Kidney epithelial cell (primary cell): ENCODE results near the gene SLC25A43. TPM values are rescaled to one million over a fixed set of nuclear protein-coding genes. Genes with fewer than 3 reads are reported as not detected.

ENCODE experiments used
- DNase-seq: peaks from one replicate; pipeline ENCODE4 v3.0.0-alpha.2; 2010; ENCODE audit warnings: low read depth
- H3K27me3 ChIP-seq: 2 replicates; pipeline ENCODE4 v1.6.0; 2011; ENCODE audit warnings: low read length; ENCODE audit not compliant: control insufficient read depth, insufficient read depth
- H3K36me3 ChIP-seq: 2 replicates; pipeline ENCODE4 v1.5.1; 2011; ENCODE audit warnings: low read length; ENCODE audit not compliant: control insufficient read depth, insufficient read depth
- H3K4me3 ChIP-seq: 2 replicates; pipeline ENCODE4 v1.5.1; 2011; ENCODE audit warnings: low read depth, mild to moderate bottlenecking, control low read depth, low read length
- total RNA-seq: library from RNA; depleted of rRNA; stranded (reverse); fragments of >200 nt; gene quantifications from 2 replicates; pipeline ENCODE4 v1.2.3, GENCODE V29; 2015
- TF ChIP-seq, protein P1 (sequence below): IDR thresholded peaks from 2 replicates; pipeline ENCODE4 v1.5.1; 2011; ENCODE audit warnings: mild to moderate bottlenecking, moderate library complexity, low read length, control low read depth, inconsistent platforms; ENCODE audit not compliant: insufficient read depth, poor library complexity, severe bottlenecking

SLC25A43 gene
- total RNA-seq, 1 donor from 2014 or later = 9.8 TPM

DNA sequence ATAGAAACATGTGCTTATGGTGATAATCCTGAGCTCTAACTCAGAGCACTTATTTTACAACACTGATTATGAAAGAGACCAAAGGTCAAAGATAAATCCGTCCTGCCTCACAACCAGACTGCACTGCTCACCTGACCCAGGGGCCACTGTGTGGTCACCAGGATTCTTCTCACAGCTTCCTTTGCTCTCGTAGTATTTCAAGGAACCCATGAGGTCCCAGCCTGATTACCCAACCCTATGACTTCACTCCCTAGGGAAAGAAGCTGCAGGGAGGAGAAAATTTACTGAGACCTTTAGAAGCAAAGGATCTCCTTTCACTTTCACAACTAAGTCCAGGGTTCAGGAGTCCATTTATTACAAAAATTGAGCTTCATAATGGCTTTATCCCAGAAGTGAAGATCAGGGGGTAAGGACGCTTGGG, 78.7 kb downstream of the SLC25A43 start:
- peak; percentile 16 for DNase-seq
- TF ChIP-seq, protein P1, sequence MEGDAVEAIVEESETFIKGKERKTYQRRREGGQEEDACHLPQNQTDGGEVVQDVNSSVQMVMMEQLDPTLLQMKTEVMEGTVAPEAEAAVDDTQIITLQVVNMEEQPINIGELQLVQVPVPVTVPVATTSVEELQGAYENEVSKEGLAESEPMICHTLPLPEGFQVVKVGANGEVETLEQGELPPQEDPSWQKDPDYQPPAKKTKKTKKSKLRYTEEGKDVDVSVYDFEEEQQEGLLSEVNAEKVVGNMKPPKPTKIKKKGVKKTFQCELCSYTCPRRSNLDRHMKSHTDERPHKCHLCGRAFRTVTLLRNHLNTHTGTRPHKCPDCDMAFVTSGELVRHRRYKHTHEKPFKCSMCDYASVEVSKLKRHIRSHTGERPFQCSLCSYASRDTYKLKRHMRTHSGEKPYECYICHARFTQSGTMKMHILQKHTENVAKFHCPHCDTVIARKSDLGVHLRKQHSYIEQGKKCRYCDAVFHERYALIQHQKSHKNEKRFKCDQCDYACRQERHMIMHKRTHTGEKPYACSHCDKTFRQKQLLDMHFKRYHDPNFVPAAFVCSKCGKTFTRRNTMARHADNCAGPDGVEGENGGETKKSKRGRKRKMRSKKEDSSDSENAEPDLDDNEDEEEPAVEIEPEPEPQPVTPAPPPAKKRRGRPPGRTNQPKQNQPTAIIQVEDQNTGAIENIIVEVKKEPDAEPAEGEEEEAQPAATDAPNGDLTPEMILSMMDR = no peak
- H3K27me3 ChIP-seq = no peaks in the 10 kb centered on the region
- no peaks in the 10 kb centered on the region for H3K36me3 ChIP-seq
- H3K4me3 ChIP-seq = no peak overlapping the region

DNA sequence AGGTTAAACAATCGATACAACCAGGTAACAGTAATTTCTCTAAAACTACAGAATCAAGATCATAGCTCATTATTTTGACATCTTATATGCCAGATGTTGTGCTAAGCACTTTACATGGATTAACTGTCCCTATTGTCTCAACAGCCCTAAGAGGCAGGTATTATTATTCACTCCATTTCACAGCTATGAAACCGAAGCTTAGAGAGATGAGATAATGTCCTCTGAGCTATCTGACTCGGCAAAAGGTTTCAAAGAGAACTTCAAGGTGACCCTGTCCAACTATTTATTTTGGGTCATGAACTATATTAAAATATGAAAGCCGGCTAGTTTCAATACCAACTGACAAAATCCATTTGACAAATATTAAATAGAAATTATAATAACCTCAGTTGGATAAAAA, 79.4 kb downstream of the SLC25A43 start:
- Histone ChIP-seq H3K36me3 (no peaks in the 10 kb centered on the region), H3K4me3 (no peak overlapping the region), H3K27me3 (no peaks in the 10 kb centered on the region)
- TF ChIP-seq, protein P1 = no peak
- DNase-seq = no peak

DNA sequence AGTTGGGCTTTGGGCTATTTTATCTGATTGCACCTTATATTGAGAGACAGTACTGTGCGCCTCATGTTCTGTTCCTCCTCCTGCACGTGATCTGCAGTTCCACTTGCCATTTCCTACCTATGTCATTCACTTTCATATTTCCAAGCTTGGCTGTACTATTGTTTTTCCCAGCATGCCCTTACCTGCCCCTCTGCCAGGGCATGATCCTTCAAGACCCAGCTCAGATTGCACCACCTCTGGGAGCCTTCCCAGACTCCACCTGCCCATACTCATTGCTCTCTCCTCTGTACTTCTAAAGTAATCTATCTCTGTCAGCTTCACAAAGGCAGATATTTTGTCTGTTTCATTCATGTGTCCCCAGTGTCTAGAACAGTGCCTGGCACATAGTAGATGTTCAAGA, 80.7 kb downstream of the SLC25A43 start:
- H3K36me3 ChIP-seq = no peaks in the 10 kb centered on the region
- no peak overlapping the region for H3K4me3 ChIP-seq
- TF ChIP-seq, protein P1 = no peak
- H3K27me3 ChIP-seq = no peaks in the 10 kb centered on the region
- DNase-seq = no peak

DNA sequence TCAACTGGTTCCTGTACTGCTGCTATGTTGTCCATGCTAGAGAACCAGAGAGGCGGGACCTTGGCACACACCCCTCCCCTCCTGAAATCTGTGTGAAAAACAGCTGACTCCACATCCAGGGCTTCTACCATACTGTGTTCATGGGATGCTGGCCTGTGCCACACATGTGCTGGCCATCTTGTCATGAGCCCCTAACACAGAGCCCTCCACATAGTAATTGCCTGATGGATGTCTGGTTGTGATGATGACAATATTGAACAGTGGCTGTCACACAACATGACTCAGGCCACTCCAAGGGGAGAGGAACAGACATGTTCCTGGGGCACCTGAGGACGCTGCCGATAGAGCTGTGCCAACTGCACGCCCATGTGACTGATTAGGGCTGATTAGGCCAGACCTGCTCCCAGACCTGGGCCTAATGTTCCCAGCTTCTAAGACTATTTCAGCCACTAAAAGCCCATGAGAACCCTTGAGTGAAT, 82.2 kb downstream of the SLC25A43 start:
- Histone ChIP-seq H3K36me3 (no peaks in the 10 kb centered on the region), H3K4me3 (no peak overlapping the region), H3K27me3 (no peaks in the 10 kb centered on the region)
- DNase-seq = no peak
- TF ChIP-seq, protein P1 = no peak

DNA sequence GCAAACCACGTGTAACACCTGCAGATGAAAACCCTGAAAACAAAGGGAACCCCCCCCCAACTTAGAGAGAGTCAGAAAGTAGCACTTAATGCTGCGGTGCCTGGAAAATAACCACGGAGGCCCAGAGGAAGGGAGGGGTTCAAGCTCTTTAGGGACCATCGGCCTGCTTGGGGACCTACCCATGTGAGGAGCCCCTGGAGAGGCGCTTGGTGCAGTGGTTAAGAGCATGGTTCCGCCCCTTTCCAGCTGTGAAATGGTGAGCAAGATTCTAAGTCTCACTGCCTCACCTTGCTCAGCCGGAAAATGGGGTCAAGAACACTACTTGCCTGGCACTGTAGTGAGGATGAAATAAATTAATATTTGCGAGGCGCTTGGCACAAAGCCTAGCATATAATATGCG, 82.9 kb downstream of the SLC25A43 start:
- no peaks in the 10 kb centered on the region for H3K27me3 ChIP-seq

More for the DNA sequence above, 82.9 kb downstream of the SLC25A43 start:
- no peak for DNase-seq
- H3K36me3 ChIP-seq = no peaks in the 10 kb centered on the region
- H3K4me3 ChIP-seq = peak overlapping the region; percentile 25
- TF ChIP-seq, protein P1 = no peak
